ENCODE data around the gene COL18A1. TPM values are rescaled to one million over a fixed set of nuclear protein-coding genes. Genes with fewer than 3 reads are reported as not detected.

COL18A1 gene
- total RNA-seq, 6 experiments from 2014 or later, result 39.8 to 93.5 (median 86.8) TPM

DNA sequence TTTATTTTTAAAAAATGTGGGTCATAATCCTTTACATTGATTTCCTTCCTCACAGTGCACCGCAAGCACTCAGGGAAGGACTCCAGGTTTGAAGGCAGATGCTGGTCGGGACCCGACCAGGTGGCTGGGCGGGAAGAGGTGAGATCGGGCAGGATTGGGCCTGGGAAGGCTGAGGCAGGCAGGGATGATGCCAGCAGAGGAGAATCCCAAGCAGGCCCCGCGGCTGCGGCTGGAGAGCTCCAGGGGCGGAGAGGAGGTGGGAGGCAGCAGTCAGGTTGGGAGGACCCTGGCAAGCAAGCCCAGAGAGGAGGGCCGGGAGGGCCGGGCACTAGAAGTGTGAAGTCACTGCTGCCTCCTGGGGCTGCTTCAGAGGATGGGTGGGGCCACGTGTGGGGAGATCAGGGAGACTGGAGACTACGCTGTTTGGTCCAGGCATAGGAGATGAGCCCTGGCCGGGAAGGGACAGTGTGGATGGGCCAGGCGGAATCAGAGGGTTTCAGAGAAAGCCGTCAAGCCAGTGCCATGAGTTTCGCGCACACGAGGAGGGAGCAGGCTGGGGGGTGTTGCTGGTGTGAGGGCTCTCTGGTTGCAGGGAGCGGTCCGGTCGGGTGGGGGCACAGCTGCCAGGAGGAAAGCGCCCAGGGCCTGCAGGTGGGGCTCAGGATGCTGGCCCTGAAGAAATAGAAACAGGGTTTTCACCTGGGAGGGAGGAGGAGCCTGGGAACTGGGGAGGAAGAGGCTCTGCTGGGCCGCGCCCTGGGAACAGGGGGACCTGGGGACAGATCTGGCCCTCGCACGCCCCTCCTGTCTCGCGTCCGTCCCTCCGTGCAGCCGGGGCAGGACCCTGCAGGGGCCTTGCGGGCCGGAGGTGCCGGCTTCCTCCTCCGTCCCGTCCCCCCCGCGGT lies 888 bp upstream of the COL18A1 start:
- Mint-ChIP-seq H3K27me3 (ENCODE audit: insufficient read depth) (peaks cover 8% of the 10 kb centered on the region), H3K27ac (peak overlapping the region; percentile 65), H3K9me3 (peaks cover 21% of the 10 kb centered on the region), H3K4me3 (peak overlapping the region; percentile 83), H3K4me1 (ENCODE audit: low read depth) (peaks cover 23% of the 10 kb centered on the region), H3K36me3 (ENCODE audit: low read depth) (peaks cover 17% of the 10 kb centered on the region)
- TF ChIP-seq CTCF (IDR thresholded peaks at IDR 0.05), result no peak
- DNase-seq, result no peak

DNA sequence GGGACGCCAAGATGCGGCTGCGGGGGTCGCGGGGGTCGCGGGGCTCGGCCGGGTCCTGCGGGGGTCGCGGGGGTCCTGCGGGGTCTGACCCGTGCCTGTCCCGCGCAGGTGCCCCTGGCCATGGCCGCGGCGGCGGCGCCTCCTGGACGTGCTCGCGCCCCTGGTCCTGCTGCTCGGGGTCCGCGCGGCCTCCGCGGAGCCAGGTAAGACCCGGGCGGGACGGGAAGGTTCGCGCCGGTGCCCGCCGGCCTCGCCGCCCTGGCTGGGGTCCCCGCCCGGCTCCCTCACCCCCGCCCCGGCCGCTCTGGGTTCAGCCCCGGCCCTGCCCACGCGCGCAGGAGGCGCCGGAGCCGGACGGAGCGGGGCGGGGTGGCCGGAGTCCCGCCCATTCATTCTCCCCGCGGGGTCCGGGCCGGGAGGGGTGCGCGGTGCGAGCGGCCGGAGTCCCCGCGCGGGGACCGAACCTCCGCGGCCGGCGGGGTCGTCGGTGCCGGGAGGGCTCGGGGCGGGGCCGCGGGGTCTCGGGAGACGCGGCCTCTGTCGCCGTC lies 380 bp downstream of the COL18A1 start:
- Mint-ChIP-seq H3K27me3 (ENCODE audit: insufficient read depth) (peaks cover 4% of the 10 kb centered on the region), H3K4me3 (no peak overlapping the region), H3K9me3 (peaks cover 19% of the 10 kb centered on the region), H3K36me3 (ENCODE audit: low read depth) (peaks cover 17% of the 10 kb centered on the region), H3K27ac (no peak overlapping the region), H3K4me1 (ENCODE audit: low read depth) (peaks cover 23% of the 10 kb centered on the region)
- no peak for DNase-seq
- no peak for TF ChIP-seq CTCF (IDR thresholded peaks at IDR 0.05)

DNA sequence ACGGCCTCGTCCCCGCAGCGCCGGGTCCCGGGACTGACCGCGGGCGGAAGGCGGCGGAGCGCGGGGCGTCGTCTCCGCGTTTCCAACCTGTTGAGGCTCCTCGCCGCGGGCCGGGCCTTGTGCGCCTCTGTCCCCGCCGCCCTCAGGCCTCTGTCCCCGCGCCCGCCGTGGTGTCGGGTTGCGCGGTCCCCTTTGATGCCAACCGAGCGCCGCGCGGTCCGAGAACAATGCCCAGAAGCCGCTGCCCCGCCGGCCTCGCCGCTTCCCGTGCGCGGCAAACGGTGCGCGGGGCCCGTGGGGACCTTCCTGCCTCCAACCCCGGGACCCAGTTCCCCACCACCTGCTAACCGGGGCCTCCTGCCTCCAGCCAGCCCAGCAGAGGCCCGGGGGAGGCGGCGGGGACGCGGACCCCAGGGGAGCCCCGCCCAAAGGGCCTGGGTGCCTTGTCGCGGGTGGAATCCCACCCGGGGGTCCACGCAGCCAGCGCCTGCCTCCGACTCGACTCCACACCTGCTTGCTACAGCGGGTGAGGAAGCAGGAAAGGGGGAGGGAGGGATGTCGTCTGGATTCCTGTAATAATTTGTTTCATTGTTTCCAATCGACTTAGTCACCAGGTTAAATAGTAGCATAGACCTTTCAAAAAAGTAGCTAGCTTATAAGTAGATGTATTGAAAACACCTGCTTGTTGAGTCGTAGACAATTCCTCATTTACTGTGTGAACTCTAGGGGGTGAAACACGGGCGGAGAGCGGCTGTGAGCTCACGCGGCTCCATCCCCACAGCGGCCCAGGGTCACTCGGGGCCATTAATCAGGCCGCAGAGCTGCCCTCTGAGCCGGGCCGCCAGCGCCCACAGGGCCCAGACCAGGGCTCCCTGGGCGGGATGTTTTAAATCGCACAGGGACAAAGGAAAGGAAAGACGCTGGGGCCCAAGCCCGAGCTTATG lies 1.1 kb downstream of the COL18A1 start:
- H3K9me3 Mint-ChIP-seq, result peaks cover 12% of the 10 kb centered on the region
- H3K27ac Mint-ChIP-seq, result peak overlapping the region; percentile 53; the same call in 1 of the 2 replicates
- H3K4me1 Mint-ChIP-seq (ENCODE audit: low read depth), result peaks cover 23% of the 10 kb centered on the region
- no peak for TF ChIP-seq CTCF (IDR thresholded peaks at IDR 0.05)
- peak overlapping the region; percentile 83 for H3K4me3 Mint-ChIP-seq
- no peak for DNase-seq
- peaks cover 4% of the 10 kb centered on the region for H3K27me3 Mint-ChIP-seq (ENCODE audit: insufficient read depth)
- peaks cover 15% of the 10 kb centered on the region for H3K36me3 Mint-ChIP-seq (ENCODE audit: low read depth)

DNA sequence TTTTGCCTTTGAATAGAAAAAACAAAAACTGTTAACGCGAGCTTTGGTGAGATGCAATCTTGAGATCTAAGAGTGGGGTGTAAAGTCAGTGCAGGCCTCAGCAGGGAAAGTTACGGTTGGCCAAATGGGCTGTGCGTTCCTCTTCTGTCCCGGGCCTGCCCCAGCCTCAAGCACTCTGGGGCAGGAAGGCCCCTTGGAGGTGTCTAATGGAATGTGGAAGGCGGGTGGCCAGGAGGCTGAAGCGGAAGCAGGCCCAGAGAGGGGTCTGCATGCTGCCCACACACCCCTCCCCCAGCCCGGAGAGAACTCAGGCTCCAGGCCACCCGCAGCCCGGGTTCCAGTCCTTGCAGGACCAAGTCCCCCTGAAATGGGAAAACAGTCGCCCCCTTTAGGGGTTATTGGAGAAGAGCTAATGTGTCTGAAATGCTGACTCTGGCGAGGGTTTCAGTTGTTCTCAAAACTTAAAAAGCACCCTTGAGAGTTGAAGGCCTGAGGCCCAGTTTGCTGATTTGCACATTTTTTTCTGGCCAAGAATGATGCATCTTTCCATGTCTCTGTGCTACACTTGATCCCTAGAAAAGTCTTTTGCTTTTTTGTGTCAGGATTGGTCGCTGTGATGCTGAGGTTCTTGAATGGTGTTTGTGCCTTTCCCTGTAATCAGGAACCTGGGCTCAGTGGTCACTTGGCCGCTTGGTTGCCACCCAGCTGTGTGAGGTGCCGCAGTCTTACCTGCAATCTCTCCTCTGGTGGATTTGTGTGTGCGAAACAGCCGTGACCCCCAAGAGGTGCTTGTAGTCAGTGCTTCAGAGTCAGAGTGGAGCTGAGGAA lies 2.0 kb downstream of the COL18A1 start:
- Mint-ChIP-seq H3K27me3 (ENCODE audit: insufficient read depth) (peaks cover 2% of the 10 kb centered on the region), H3K36me3 (ENCODE audit: low read depth) (peaks cover 6% of the 10 kb centered on the region), H3K4me1 (ENCODE audit: low read depth) (peaks cover 23% of the 10 kb centered on the region), H3K4me3 (peak overlapping the region; percentile 83), H3K9me3 (peaks cover 2% of the 10 kb centered on the region), H3K27ac (peak overlapping the region; percentile 53; the same call in 1 of the 2 replicates)
- DNase-seq, result no peak
- TF ChIP-seq CTCF (IDR thresholded peaks at IDR 0.05), result no peak; the same call in none of the 2 replicates
